Cerebellar cortex (tissue), 1 donor: ENCODE data around the gene CAMK2D.

Experiments
- DNase-seq: peaks from one replicate; pipeline ENCODE4 v3.0.0-alpha.2; 2015; ENCODE audit warnings: low spot score

The CAMK2D gene

GRCh38 chr4:113471146-113471860, 290.2 kb downstream of the CAMK2D start:
- DNase-seq = no peak

- no peak for DNase-seq
Measured at GRCh38 chr4:113469926-113470325, 291.6 kb downstream of the CAMK2D start.

GRCh38 chr4:113469023-113469390, 292.5 kb downstream of the CAMK2D start:
- no peak for DNase-seq

GRCh38 chr4:113468165-113469022, 293.1 kb downstream of the CAMK2D start:
- DNase-seq = peak; percentile 80

GRCh38 chr4:113467581-113467980, 294.0 kb downstream of the CAMK2D start:
- peak; percentile 75 for DNase-seq

GRCh38 chr4:113462286-113462685, 299.3 kb downstream of the CAMK2D start:
- DNase-seq = no peak

- DNase-seq = no peak
Measured at GRCh38 chr4:113461281-113461680, 300.3 kb downstream of the CAMK2D start.

- no peak for DNase-seq
Measured at GRCh38 chr4:113457886-113458285, 303.7 kb downstream of the CAMK2D start.

GRCh38 chr4:113457121-113457520, 304.4 kb downstream of the CAMK2D start:
- no peak for DNase-seq

GRCh38 chr4:113455061-113455460, 306.5 kb downstream of the CAMK2D start:
- DNase-seq = no peak

- DNase-seq = peak; percentile 29
Measured at GRCh38 chr4:113452868-113453620, 308.5 kb downstream of the CAMK2D start.

GRCh38 chr4:113452152-113452551, 309.4 kb downstream of the CAMK2D start:
- no peak for DNase-seq

GRCh38 chr4:113450295-113451080, 311.1 kb downstream of the CAMK2D start:
- DNase-seq = peak; percentile 38

GRCh38 chr4:113449410-113449974, 312.0 kb downstream of the CAMK2D start:
- no peak for DNase-seq

- no peak for DNase-seq
Measured at GRCh38 chr4:113447769-113448168, 313.8 kb downstream of the CAMK2D start.

GRCh38 chr4:113447061-113447460, 314.5 kb downstream of the CAMK2D start:
- DNase-seq = no peak

GRCh38 chr4:113446019-113446418, 315.5 kb downstream of the CAMK2D start:
- DNase-seq = no peak

- no peak for DNase-seq
Measured at GRCh38 chr4:113445286-113445685, 316.3 kb downstream of the CAMK2D start.

GRCh38 chr4:113444386-113444785, 317.2 kb downstream of the CAMK2D start:
- DNase-seq = no peak

- no peak for DNase-seq
Measured at GRCh38 chr4:113442826-113443225, 318.7 kb downstream of the CAMK2D start.

GRCh38 chr4:113440371-113440770, 321.2 kb downstream of the CAMK2D start:
- DNase-seq = no peak
